GM15510 (cell line): ENCODE results near the gene IL2RA.

Experiments
- POLR2A ChIP-seq: IDR thresholded peaks from 3 replicates; pipeline ENCODE4 v1.6.1; 2011; ENCODE audit warnings: borderline replicate concordance; ENCODE audit not compliant: insufficient read length; ENCODE audit errors: extremely low read depth

IL2RA gene

DNA sequence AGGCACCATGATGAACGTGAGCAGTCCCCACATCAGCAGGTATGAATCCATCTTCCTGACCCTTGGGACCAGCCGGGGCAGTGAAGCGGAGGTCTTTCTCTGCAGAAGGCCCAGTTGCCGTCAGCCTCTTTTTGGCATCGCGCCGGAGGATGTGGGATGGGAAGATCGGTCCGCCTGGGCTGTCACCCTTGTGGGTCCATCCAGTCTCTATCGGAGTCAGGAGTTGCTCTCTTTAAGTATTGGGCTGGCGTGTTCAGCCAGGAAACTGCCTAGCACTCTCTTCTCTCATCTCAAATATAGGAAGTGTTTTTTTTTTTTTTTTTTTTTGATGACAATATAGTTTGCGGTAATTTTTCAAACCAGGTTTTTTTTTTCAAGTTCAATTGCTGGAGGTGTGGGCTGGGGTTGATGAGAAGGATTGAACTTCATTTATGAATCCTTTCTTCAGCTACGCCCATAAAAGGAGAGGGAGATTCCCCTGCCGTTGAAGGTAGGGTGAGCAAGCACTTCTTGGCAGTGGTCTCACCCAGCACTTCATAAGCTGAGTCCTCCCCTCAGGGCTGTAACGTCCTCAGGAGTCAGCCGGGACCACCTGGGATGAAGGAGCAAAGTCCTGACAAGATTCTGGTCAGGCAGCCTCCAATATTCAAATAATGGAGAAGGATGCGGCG is at the start of gene IL2RA:
TSS of gene IL2RA (minus strand) at position 267 of the 671 bp plus-strand sequence. CDS start at position 51, 216 bp downstream.
- TF ChIP-seq POLR2A, result no peak

DNA sequence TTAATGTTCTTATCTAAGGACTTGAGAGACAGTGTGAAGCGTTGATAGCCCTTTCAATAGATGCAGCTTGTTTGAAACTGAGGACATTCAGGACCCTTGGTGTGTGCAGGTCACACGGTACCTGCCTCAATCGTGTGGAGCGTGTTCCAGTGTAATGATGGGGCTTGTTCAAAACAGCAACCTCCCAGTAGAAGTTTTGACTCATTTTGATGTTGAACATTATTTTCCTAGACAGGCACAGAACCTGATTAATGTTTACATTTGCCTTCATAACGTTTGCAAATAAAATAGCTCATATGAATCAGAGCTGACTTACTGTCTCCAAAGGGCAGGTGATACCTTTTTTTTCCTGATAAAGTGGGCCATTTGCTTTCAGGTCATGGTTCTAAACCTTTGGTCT is 48.0 kb upstream of the IL2RA start:
- no peak for TF ChIP-seq POLR2A

DNA sequence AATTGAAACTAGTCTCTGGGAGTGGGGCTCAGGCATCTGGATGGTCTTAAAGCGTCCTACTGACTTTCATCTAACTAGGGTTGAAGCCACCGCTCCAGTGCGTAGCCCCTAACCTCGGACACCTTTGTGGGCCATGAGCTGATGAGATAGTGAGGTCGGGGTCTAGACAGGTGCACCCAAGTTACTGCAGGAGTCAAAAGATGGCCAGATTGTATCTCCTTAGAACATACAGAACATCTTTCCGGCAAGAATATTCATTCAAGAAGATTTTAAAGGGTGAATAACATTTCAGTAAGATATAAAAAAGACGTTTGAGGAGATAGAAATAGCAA is 47.2 kb upstream of the IL2RA start:
- no peak for TF ChIP-seq POLR2A

DNA sequence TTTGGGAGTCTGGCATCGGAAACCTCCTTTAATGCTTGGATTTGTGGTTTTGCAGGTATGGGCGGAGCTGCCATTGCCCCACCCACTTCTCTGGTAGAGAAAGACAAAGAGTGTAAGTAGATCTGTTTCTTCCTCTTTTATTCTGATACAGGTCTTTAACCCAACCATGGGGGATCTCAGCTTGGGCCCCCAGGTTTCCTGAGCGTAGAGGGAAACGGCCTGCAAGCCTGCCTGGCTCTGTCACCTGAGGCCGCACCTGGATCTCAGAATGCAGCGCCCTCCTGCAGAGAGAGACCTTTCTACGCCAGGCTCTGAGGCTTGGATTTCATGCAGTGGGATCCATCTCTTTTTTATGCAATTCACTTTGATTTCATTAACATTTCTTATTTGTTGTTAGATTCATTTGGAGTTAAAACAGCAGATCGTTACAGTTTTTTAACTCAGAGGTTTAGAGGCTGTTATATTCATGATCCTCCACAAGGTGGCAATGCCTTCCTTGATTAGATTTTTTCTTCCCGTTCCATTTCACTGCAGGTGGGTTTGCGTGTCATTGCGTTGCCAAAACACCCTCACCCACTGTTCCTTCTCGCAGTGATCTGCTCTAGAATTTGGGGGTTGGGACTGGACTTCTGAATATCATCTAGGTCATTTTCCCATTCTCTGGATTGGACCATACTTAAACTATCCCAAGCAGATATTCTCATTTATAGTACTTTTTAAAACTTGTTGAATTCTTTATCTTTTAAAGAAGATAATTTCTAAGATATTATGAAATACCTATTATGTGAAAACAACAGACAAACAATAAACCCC is 46.7 kb upstream of the IL2RA start:
- TF ChIP-seq POLR2A, result no peak

DNA sequence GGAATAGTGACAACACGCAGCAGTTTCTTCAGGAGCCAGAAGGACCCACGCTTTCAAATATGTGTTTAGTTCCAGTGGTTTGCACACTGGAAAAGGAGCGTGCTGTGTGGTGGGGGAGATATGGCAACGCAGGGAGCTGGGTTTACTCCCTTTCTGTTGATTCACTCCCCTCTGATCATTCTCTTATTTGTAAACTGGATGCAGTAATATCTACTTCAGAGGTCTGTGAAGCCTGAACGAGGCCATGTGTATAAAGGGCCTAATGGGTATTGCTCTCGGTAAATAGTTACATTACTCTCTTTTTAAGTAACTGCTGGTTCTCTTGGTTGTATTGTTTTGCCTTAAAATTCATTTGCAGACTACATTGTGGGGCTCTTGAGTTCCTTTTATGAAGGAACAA is 45.9 kb upstream of the IL2RA start:
- no peak for TF ChIP-seq POLR2A

DNA sequence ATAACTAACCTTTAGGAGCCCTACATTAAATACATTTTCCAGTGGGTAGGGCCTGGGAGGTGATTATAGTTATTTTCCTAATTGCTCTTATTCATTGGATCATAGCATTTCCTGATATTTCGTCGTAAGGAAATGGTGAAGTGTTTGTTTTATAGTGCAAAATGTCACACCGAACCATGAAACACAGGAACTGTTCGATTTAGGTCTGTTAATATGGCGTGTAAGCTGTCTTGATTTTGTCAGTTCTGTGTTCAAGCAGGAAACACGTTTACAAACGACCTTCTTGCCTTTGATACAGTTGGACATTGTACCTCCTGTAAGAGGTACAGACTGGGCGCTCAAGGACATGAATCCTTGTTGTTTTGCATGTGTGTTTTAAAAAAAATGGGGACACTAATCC is 41.4 kb upstream of the IL2RA start:
- no peak for TF ChIP-seq POLR2A

DNA sequence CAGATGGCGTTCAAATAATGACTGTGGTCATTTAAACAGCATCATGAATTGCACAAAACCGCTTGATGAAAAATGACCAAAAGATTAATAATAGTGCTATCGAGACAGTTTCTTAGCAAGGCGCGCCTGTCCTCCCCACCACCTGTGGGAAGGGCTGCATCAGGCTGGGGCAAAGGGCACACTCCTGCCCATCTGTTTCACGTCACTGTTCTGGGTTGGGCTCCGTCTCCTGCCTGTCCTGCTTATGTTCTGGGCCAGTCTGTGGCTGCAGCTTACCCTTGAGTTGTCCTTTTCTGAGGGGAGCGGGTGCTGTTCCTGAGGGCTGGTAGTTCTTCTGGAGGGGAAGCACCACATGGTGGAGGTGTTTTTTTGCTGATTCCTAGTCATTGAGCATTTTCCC is 40.0 kb upstream of the IL2RA start:
- TF ChIP-seq POLR2A, result no peak

DNA sequence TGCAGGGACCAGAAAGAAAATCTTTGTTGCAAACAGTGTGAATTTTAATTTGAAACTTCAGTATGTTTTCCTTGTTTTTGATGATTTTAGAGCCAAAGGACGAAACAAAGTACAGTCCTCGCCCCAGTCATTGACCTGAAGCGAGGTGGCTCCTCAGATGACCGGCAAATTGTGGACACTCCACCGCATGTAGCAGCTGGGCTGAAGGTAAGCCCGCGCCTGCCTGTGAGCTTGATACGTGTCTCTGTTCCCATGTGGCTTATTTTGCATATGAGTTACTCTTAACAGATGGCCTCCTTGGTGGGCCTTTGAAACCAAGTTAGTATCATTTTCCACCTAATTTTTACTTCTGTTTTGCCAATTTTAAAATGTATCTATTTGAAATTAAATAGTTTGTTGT is 39.0 kb upstream of the IL2RA start:
- TF ChIP-seq POLR2A, result no peak

DNA sequence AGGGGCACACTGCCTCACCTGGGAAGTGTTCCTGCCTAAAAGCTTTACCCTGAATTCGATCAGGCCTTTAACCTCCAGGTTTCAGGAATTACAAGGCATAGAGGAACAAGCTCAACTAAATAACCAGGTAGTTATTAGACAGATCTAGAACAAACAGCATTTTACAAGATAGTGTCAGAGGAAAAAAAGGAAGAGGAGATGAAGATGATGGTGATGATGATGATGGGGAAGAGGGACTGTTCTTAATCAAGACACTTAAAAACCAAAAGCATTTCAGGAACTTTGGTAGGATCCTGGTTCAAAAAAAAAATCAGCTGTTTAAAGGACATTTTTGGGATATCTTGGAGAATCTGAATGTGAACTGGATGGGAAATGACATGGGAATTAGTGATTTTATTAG is 38.2 kb upstream of the IL2RA start:
- TF ChIP-seq POLR2A, result no peak

DNA sequence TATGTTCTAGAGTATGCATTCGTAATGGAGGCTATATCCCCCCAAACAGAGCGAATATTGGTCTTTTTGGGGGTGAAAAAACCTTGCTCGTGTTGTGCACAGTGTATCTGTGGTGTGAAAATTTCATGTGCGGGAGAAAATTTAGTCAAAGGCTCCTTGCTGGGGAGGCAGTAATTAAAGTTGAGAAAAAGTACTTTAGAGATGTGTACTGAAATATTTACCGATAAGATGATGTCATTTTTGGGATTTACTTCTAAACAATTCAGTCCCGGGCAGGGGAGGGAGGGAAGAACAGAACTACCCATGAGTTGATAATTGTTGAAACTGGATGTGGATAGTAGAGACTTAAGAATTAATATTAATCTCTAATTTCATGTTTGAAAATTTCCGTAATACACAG is 36.0 kb upstream of the IL2RA start:
- no peak for TF ChIP-seq POLR2A

DNA sequence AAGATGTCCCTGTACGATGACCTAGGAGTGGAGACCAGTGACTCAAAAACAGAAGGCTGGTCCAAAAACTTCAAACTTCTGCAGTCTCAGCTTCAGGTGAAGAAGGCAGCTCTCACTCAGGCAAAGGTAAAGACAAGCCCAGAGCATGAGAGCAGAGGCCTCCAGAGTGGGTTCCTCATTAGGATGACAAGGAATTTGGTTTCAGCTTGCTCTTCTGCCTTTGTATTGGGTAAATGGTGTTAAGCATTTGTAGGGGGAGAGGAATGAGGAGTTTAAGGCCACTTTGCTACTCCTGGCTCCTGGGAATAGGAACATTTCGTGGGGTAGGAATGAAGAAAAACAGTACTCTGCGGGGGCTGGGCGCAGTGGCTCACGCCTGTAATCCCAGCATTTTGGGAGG is 34.9 kb upstream of the IL2RA start:
- no peak for TF ChIP-seq POLR2A

DNA sequence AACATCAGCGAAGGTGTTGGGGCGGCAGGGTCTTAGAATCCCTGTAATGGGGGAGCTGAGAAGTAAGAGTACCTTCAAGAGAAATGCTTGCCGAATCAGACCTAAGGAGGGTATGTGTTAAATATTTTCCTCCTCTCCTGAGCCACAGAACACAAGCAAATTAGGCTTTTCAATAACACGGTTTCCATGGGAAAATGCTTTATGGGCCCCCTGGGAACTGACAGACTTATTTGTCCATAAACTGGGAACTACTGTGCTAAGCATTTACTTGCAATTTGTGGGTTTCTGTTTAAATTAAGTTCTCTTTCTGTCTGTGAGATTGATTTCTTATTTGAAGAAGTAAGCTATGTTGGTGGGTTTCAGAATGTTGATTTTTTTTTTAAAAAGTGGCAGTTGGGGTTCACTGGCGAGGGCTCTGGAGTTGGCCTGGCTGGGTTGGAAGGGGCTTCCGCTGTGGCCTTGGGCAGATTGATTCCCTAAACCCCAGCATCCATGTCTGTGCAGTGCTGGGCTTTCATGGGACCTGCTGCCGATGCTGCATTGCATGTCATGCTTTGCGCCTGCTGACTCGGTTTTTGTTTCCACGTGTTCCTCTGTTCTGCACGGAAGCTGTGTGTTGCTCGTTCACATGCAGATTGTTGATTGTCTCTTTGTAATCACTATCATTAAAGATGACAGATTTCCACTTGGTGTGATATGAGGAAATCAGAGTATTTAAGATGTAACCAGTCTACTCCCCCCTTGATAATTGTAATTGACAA is 33.8 kb upstream of the IL2RA start:
- TF ChIP-seq POLR2A, result no peak

DNA sequence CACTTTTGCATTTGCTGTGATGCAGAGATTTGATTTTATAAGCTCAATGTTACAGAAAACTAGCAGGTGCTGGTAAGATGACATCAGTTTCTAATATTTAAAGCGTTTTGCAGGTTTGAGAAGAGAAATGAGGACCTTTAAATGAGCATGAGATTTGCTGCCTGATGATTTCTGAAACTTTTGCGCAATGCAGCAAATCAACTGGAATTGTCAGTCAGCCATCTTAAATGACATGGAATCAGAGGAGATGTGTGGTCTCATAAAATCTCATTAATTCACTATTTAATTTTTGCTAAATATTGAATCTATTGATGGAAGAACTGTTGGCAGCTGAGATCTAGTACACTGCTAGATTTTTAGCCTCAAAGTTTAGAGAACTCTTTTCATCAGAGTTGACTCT is 30.6 kb upstream of the IL2RA start:
- TF ChIP-seq POLR2A, result no peak

DNA sequence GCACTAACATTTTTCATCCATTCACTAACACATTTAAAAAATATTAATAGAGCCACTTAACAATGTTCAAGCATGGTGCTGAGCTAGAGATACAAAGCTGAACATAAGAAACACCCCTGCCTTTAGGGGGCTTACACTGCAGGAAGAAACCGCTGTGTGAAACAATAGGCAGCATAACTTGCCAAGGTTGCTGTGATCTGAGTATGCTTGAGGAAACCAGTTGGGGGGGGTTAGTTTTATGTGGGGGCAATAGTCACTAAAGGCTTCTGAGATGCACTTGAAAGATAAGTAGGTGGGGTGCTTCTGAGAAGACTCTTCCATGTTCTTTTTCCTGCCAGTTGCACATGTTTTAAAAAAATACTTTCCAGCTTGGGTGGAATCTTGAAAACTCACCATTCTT is 29.5 kb upstream of the IL2RA start:
- TF ChIP-seq POLR2A, result no peak
